HG02943 (cell line): ENCODE measurements around the gene GFAP.

Experiments
- ATAC-seq: cut with Tn5 transposase; IDR thresholded peaks from one replicate; pipeline ENCODE4 v1.9.1; 2021; ENCODE audit warnings: mild to moderate bottlenecking, low read depth, moderate library complexity; ENCODE audit not compliant: unreplicated experiment

The GFAP gene

GRCh38 chr17:44903012-44903685 lies 12.2 kb downstream of the GFAP start:
- no peak for ATAC-seq

- no peak for ATAC-seq
These were observed 13.1 kb downstream of the GFAP start for GRCh38 chr17:44902135-44902760.

GRCh38 chr17:44901411-44901921 lies 13.8 kb downstream of the GFAP start:
- no peak for ATAC-seq

GRCh38 chr17:44900894-44901293 lies 14.4 kb downstream of the GFAP start:
- ATAC-seq = no peak

DNA sequence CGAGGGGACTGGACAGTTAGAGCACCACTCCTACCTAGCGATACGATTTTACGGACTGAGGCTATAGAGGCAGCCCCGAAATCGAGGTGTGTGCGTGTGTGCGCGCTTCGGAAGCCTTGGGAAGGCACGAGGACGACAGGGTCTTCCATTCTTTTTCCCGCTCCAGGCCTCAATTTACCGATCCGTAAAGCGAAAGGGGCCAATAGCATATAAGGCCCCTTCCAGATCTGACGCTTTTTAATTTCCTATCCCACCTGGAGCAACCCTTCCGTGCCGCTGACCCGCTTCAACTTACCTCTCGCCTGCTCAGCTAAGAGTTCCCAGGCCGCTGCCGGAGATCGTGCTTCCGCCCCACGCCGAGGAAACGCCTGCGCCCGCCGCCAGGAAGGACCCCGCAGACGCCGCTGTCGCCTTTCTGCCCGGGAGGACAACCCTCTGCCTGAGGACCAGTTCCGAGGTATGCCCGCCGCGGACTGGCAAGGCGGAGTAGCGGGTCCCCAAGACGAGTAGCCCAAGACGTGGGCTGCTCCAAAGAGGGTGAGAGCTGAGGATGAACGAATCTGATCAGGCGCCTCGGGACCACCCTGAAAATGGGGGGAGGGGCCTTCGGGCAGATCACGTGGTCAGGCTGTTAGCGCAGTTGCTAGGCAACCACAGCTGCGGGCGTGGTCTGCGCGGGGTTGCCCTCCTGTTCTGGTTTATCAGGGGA lies 16.1 kb downstream of the GFAP start, which contains the start of gene EFTUD2:
TSS of gene EFTUD2 (minus strand) at position 372 of the 709 bp plus-strand sequence. CDS start 4,924 bp downstream, outside the sequence.
- ATAC-seq = peak; percentile 63

DNA sequence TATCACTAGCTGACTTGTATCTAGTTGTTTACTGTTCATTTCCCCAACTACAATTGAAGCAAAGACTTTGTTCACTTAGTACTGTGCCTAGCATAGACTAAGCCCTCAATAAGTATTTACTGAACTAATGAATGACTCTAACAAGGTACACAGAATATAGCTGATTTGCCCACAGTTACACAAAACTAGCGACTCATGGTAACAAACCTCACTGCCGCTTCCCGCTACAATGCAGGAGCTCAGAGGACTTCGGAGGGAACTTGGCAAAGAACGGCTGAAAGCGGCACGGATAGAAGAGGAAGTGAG lies 16.6 kb downstream of the GFAP start:
- no peak for ATAC-seq

DNA sequence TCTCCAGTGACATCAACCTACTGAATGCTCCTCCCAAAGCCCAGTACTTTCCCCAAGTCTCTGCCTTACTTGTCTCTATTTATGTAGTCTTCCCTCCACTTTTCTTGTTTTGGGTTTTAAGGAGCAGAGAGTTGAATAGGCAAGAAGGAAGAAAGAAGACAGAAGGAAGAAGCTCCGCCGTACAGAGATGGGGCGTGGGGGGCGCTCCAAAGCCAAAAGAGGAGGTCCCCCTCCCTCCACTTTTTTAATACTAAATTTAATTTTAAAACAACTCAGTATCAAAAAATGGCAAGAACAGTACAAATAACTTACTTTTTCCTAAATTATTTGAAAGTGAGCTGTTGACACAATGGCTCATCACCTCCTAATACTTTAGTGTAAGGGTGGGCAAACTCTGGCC lies 20.7 kb downstream of the GFAP start:
- no peak for ATAC-seq

DNA sequence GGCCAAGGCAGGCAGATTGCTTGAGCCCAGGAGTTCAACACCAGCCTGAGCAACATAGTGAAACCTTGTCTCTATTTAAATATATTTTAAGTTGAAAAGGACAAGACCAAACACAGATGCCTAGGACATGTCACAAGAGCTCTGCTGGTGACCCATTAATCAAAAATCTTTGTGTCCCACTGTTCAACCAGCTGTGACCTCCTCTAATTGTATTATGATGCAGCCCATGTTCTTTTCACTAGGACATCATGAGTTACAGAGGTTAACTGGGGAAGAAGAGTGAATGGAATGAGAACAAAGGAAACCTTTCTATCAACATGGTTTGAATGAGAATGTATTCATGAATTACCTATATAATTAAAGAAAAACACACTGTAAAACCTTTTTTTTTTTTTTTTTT lies 23.1 kb downstream of the GFAP start:
- ATAC-seq = no peak

GRCh38 chr17:44889003-44889402 lies 26.3 kb downstream of the GFAP start:
- no peak for ATAC-seq

DNA sequence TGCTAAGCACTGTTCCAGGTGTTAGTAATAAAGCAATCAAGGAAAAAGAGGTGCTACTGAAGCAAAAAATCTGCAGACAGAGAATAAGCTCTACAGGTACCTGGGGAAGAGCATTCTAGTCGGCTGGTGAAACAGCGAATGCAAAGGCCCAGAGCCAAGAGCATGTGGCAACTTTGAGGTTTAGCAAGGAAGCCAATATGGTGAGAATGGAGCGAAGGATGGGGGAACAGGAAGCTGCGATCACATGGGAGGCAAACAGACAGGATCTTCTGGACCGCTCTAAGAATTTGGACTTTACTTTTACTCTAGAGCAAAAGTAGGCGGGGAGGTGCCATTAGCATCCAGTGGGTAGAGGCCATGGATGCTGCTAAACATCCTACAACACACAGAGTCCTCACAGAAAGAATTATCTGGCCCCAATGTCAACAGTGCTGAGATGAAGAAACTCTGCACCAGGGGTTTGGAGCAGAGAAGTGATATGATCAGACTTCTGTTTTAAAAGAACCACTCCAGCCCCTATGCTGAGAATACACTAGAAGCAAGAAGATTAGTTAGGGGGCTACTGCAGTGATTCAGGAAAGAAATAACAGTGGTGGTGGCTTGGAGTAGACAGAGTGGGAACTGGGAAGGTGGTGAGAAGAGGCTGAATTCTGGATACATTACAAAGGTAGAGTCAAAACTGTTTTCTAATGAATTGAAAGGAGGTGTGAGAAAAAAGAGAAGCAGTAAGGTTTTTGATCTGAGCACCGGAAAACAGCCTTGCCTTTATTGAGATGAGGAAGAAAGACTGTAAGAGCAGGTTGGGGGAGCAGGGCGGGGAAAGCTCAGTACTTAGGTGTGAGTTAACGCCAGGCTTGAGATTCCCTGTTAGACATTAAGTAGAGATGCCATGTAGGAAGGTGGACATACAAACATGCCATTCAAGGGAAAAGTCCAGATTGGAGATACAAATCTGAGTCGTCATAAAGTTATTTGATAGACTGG lies 27.0 kb downstream of the GFAP start:
- ATAC-seq = no peak

- no peak for ATAC-seq
These were observed 28.3 kb downstream of the GFAP start for GRCh38 chr17:44887016-44887415.

- no peak for ATAC-seq
These were observed 30.4 kb downstream of the GFAP start for GRCh38 chr17:44884941-44885340.

DNA sequence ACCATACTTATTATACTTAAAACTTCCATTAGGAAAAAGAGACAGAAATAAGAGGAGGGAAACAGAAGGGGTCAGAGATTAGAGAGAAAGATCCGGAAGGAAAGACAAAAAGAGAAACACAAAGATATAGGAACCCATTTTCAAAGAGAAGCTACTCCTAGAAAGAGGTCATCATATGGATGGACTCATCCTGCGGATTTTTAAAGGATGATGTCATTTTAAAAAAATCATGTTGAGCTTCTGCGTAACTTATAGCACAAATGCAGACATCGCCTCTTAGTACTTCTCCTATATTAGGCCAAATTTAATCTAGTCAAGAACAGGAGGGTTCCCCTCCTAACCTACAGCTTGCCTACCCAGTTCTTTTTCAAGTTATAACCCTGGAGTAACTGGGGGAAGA lies 34.2 kb downstream of the GFAP start:
- ATAC-seq = no peak

DNA sequence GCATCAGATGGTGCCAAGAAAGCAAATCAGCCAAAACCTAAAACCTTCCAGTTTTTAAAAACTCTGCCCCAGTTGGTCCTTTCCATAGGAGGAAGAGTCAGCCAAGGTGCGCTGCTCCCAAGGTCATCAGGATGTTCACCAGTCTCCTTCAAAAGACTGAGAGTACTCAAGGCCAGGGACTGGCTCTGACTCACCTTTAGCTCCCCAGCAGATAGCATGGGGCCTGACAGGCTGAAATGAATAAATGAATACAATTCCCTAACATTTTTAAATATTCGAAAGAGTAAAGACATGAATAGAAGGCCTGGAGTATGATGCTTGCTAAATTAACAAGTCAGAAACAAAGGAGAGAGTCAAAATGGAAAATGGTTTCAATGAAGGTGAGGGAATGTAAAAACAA lies 35.2 kb downstream of the GFAP start:
- ATAC-seq = no peak

GRCh38 chr17:44879376-44879775 lies 35.9 kb downstream of the GFAP start:
- no peak for ATAC-seq

- ATAC-seq = no peak
These were observed 36.6 kb downstream of the GFAP start for GRCh38 chr17:44878627-44879221.

DNA sequence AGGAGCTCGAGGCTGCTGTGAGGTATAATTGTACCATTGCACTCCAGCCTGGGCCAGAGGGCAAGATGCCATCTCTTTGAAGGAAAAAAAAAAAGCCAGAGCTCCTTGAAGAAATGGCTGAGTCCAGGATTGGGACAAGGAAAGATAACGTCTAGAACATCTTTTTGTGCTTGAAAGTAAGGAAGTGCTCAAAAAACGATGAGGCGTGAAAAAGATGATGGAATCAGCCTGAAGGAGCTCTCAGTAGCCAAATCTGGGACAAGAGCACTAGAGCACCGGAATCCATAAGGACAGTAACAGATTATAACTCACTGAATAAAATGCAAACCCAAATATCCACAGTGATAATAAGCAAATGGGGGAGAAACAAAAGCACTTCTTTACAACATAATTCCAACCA lies 38.2 kb downstream of the GFAP start:
- ATAC-seq = no peak

DNA sequence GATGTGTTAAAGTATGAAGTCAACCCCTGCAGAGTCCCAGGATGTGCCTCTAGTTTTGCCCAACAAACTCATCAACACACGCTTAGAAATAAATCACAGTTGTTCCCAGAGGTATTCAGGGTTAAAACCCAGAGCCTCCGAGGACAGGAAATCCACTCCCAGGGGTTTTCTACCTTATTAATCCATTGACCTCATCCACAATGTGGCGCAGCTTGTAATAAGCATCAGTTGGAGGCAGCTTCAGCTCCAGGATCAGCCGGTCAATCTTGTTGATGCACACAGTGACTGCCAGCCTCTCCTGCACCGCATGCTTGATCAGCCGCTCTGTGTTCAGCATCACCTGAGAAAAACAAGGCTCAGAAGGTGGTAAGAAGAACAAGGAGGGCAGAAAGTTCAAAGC lies 39.5 kb downstream of the GFAP start:
- ATAC-seq = no peak

DNA sequence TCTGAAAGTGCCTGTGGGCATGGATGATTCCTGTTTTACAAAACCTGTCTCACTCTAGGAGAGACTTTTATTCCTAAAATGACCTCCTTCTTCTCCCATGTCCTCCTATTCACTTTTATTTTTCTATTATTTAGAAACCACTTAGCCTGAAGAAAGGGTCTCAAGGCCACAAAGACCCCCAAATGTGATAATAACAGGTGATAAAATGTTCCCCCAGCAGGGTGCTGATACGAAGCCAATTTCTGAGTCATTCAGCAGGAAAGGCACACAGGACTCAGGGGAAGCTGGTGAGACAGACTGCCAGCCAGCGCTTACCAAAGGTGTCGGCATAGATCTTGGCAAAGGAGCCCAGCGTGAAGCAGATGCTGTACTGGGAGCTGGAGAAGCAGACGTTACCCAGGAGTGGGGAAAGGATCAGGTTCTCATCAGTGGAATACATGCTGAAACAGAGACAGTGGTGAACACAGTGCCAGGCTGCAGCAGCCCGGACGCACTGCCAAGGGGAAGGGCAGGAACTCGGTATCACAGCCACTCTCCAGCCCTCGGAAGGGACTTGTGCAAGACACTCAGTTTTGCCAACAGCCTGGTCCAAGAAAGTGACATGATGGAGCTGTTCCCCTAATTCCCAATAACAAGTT lies 43.0 kb downstream of the GFAP start:
- no peak for ATAC-seq

DNA sequence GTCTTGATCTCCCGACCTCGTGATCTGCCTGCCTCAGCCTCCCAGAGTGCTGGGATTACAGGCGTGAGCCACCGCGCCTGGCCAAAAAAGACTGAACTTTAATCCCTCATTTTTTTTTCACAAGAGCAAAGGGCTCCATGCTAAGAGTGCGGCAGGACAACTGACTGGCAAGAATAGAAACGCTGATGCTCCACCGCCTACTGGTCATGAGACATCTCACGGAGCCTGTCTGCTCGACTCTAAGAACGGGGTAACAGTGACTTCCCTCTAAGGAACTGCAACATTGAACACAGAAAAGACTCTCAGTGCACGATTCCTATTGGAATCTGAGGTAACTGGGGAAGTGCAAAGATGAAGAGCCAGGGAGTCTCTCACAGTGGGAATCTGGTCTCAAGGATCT lies 43.7 kb downstream of the GFAP start:
- no peak for ATAC-seq
